Measurements from ENCODE around the gene SYF2. TPM values are rescaled to one million over a fixed set of nuclear protein-coding genes. Genes with fewer than 3 reads are reported as not detected.

SYF2 gene
- polyA plus RNA-seq, 2 of the 4 experiments (the other 2 are of a cell fraction) = 38.6 to 39.7 TPM

DNA sequence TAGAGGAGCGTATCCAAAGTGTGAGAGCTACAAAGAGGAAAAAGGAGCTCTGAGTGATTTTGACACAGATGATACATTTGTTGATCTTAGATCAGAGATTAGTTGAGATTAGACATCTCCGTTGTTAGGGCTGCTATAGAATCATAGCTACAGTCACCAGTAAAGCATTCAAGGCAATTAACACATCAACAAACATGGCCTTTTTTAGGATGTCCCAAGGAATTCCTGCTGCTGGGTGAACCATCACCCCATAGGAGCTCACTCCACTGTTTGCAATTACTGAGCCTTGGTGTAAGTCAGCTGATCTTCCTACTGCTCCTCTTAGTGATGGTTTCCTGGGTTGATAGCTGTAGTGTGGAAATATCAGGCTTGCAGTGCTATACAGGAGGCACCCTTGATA, 21.6 kb upstream of the SYF2 start (continued):
- TF ChIP-seq, protein P1, sequence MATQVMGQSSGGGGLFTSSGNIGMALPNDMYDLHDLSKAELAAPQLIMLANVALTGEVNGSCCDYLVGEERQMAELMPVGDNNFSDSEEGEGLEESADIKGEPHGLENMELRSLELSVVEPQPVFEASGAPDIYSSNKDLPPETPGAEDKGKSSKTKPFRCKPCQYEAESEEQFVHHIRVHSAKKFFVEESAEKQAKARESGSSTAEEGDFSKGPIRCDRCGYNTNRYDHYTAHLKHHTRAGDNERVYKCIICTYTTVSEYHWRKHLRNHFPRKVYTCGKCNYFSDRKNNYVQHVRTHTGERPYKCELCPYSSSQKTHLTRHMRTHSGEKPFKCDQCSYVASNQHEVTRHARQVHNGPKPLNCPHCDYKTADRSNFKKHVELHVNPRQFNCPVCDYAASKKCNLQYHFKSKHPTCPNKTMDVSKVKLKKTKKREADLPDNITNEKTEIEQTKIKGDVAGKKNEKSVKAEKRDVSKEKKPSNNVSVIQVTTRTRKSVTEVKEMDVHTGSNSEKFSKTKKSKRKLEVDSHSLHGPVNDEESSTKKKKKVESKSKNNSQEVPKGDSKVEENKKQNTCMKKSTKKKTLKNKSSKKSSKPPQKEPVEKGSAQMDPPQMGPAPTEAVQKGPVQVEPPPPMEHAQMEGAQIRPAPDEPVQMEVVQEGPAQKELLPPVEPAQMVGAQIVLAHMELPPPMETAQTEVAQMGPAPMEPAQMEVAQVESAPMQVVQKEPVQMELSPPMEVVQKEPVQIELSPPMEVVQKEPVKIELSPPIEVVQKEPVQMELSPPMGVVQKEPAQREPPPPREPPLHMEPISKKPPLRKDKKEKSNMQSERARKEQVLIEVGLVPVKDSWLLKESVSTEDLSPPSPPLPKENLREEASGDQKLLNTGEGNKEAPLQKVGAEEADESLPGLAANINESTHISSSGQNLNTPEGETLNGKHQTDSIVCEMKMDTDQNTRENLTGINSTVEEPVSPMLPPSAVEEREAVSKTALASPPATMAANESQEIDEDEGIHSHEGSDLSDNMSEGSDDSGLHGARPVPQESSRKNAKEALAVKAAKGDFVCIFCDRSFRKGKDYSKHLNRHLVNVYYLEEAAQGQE (IDR thresholded peaks at IDR 0.05) = no peak
- TF ChIP-seq FOXS1 (CRISPR knock-in tag; IDR thresholded peaks at IDR 0.05) (no peak), RAD21 (conservative IDR thresholded peaks at IDR 0.05 in 1 of 2, IDR thresholded peaks at IDR 0.05 in 1 of 2) (no peak), ZNF302 (CRISPR knock-in tag; IDR thresholded peaks at IDR 0.05) (no peak), JUN (IDR thresholded peaks at IDR 0.05) (no peak), HOXB13 (CRISPR knock-in tag; IDR thresholded peaks at IDR 0.05; ENCODE audit: low read depth) (no peak)

DNA sequence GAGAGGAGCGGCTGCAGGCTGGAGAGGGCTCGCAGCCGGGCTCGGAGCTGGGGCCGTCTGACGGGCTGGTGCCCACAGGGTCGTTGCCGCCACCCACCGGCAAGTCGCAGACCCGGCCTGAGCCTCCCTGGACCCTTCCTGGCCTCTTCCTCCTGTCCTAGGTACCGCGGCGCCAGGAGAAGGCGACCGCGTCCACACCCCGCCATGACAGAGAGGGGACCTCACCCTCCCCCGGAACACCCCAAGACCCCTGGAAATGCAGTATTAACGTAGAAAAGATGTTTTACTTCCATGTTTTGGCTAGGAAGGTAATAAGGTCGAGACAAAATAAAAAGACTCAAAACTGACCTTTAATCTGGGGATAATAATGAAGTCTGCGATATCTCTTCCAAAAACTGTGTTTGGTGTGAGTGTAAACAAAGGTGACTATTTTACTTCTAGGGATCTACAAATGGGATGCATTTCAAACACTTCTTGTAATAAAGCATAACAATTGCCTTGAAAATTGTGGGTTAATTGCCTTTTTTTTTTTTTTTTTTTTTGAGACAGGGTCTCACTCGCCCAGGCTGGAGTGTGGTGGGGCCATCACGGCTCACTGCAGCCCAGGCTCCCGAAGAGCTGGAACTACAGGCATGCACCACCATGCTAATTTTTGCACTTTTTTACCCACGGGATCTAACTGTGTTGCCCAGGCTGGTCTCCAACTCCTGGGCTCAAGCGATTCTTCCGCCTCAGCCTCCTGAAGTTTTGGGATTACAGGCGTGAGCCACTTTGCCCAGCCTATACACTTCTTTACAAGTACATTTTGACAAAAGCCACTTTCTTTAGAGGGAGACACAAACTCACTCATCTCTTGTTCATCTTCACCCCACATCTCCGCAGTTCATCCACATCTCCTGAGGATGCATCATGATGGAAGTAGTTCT, 15.8 kb upstream of the SYF2 start:
- peak overlapping the region; percentile 89 for H3K4me3 ChIP-seq
- H3K27ac ChIP-seq = peak overlapping the region; percentile 98 to 99
- WGBS (ENCODE audit: missing lambda C conversion rate) = 71% methylated on average over 12 of the region's 30 CpGs
- TF ChIP-seq RARB (CRISPR knock-in tag; IDR thresholded peaks at IDR 0.05) = no peak
- TF ChIP-seq, protein P2, sequence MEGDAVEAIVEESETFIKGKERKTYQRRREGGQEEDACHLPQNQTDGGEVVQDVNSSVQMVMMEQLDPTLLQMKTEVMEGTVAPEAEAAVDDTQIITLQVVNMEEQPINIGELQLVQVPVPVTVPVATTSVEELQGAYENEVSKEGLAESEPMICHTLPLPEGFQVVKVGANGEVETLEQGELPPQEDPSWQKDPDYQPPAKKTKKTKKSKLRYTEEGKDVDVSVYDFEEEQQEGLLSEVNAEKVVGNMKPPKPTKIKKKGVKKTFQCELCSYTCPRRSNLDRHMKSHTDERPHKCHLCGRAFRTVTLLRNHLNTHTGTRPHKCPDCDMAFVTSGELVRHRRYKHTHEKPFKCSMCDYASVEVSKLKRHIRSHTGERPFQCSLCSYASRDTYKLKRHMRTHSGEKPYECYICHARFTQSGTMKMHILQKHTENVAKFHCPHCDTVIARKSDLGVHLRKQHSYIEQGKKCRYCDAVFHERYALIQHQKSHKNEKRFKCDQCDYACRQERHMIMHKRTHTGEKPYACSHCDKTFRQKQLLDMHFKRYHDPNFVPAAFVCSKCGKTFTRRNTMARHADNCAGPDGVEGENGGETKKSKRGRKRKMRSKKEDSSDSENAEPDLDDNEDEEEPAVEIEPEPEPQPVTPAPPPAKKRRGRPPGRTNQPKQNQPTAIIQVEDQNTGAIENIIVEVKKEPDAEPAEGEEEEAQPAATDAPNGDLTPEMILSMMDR (IDR thresholded peaks at IDR 0.05) = no peak; the same call in 2 of the 3 replicates
- no peak for TF ChIP-seq RAD21 (conservative IDR thresholded peaks at IDR 0.05 in 1 of 2, IDR thresholded peaks at IDR 0.05 in 1 of 2)
- no peak for TF ChIP-seq HOXB13 (CRISPR knock-in tag; IDR thresholded peaks at IDR 0.05; ENCODE audit: low read depth)
- TF ChIP-seq, protein P3, sequence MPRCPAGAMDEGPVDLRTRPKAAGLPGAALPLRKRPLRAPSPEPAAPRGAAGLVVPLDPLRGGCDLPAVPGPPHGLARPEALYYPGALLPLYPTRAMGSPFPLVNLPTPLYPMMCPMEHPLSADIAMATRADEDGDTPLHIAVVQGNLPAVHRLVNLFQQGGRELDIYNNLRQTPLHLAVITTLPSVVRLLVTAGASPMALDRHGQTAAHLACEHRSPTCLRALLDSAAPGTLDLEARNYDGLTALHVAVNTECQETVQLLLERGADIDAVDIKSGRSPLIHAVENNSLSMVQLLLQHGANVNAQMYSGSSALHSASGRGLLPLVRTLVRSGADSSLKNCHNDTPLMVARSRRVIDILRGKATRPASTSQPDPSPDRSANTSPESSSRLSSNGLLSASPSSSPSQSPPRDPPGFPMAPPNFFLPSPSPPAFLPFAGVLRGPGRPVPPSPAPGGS (IDR thresholded peaks at IDR 0.05) = no peak
- TF ChIP-seq, protein P4, sequence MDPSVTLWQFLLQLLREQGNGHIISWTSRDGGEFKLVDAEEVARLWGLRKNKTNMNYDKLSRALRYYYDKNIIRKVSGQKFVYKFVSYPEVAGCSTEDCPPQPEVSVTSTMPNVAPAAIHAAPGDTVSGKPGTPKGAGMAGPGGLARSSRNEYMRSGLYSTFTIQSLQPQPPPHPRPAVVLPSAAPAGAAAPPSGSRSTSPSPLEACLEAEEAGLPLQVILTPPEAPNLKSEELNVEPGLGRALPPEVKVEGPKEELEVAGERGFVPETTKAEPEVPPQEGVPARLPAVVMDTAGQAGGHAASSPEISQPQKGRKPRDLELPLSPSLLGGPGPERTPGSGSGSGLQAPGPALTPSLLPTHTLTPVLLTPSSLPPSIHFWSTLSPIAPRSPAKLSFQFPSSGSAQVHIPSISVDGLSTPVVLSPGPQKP (IDR thresholded peaks at IDR 0.05; ENCODE audit: low read depth, low read length) = no peak
- TF ChIP-seq, protein P5, sequence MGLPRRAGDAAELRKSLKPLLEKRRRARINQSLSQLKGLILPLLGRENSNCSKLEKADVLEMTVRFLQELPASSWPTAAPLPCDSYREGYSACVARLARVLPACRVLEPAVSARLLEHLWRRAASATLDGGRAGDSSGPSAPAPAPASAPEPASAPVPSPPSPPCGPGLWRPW (IDR thresholded peaks at IDR 0.05) = no peak
- TF ChIP-seq HEYL (CRISPR knock-in tag; IDR thresholded peaks at IDR 0.05) = no peak
- no peak for TF ChIP-seq HOXA7 (CRISPR knock-in tag; IDR thresholded peaks at IDR 0.05)
- TF ChIP-seq SREBF2 (IDR thresholded peaks at IDR 0.05) = no peak
- no peak for TF ChIP-seq EP300 (IDR thresholded peaks at IDR 0.05)
- no peak for TF ChIP-seq BHLHE40 (IDR thresholded peaks at IDR 0.05; ENCODE audit: low read depth, low read length)
- no peak for TF ChIP-seq CHD4 (IDR thresholded peaks at IDR 0.05; ENCODE audit: borderline replicate concordance)
- peaks cover 14% of the 10 kb centered on the region; the same call in 2 of the 3 replicates for H3K4me1 ChIP-seq
- ATAC-seq (peak in 1 of 2 experiments; percentile 92; a peak in 5 of 6 replicates), DNase-seq (ENCODE audit: low read depth in 1 of 2, low spot score in 1 of 2) (no peak), FAIRE-seq (no peak)
- POLR2A ChIA-PET = interaction anchor here (0.5 to 1.4 kb wide), 16 partner anchors 8 to 571 kb away, joined by 3 to 36 read pairs (median 4); partner anchors contain the start of genes CLIC4, MACO1 and SYF2
- CTCF ChIA-PET = interaction anchor here (1.0 kb wide), 1 partner anchor 9 kb away, joined by 3 read pairs; no protein-coding TSS in a partner anchor
- no peaks in the 10 kb centered on the region for H3K9me3 ChIP-seq
- peak overlapping the region; percentile 83 for H3K4me2 ChIP-seq

Measured in A549 (cell line).